HUES64 (cell line): ENCODE data around the gene HOXA13.

Experiments used
- H3K27ac ChIP-seq: 2 replicates; pipeline ENCODE4 v1.7.0; 2013; ENCODE audit warnings: low read depth, low read length, inconsistent platforms
- H3K27me3 ChIP-seq: 2 replicates; pipeline ENCODE4 v1.6.1; 2013; ENCODE audit warnings: mild to moderate bottlenecking, low read length; ENCODE audit not compliant: insufficient read depth
- H3K36me3 ChIP-seq: 2 replicates; pipeline ENCODE4 v1.6.1; 2013; ENCODE audit warnings: mild to moderate bottlenecking, low read length; ENCODE audit not compliant: insufficient read depth
- H3K4me1 ChIP-seq: 2 replicates; pipeline ENCODE4 v1.6.1; 2013; ENCODE audit warnings: mild to moderate bottlenecking, low read length, moderate library complexity; ENCODE audit not compliant: insufficient read depth
- H3K4me3 ChIP-seq: 2 replicates; pipeline ENCODE4 v1.5.1; 2013; ENCODE audit warnings: mild to moderate bottlenecking, low read length, moderate library complexity
- H3K9ac ChIP-seq: 2 replicates; pipeline ENCODE4 v1.6.1; 2013; ENCODE audit warnings: mild to moderate bottlenecking, low read depth, low read length
- H3K9me3 ChIP-seq: 2 replicates; pipeline ENCODE4 v1.6.1; 2013; ENCODE audit warnings: low read depth, low read length; ENCODE audit not compliant: insufficient read depth
- WGBS: fragments of 150-250, 120-280 bp; methylation state at CpG from one replicate; pipeline ENCODE4 v1.1.7; 2013; ENCODE audit warnings: missing lambda C conversion rate; 5-methylcytosine and 5-hydroxymethylcytosine counted together

Gene HOXA13

GRCh38 chr7:27194686-27195379, 5.1 kb downstream of the HOXA13 start:
- no peak overlapping the region for H3K4me3 ChIP-seq

GRCh38 chr7:27194002-27194352, 5.9 kb downstream of the HOXA13 start:
- H3K4me1 ChIP-seq = no peaks in the 10 kb centered on the region; the same call in 1 of the 2 replicates
- H3K9me3 ChIP-seq = no peaks in the 10 kb centered on the region
- H3K27ac ChIP-seq = no peak overlapping the region
- H3K9ac ChIP-seq = no peak overlapping the region
- H3K27me3 ChIP-seq = peaks cover 100% of the 10 kb centered on the region
- WGBS = 0% methylated on average over 1 of the region's 2 CpGs
- H3K36me3 ChIP-seq = no peaks in the 10 kb centered on the region
- H3K4me3 ChIP-seq = no peak overlapping the region

More at GRCh38 chr7:27194686-27195379, 5.1 kb downstream of the HOXA13 start:
- H3K27me3 ChIP-seq = peaks cover 100% of the 10 kb centered on the region
- H3K36me3 ChIP-seq = no peaks in the 10 kb centered on the region
- WGBS = 48% methylated on average over 9 of the region's 9 CpGs
- H3K9ac ChIP-seq = no peak overlapping the region
- H3K27ac ChIP-seq = no peak overlapping the region
- H3K9me3 ChIP-seq = no peaks in the 10 kb centered on the region
- H3K4me1 ChIP-seq = no peaks in the 10 kb centered on the region

- peaks cover 100% of the 10 kb centered on the region for H3K27me3 ChIP-seq
- H3K4me3 ChIP-seq = no peak overlapping the region
- no peak overlapping the region for H3K27ac ChIP-seq
- WGBS = 6% methylated on average over 29 of the region's 29 CpGs
- H3K9me3 ChIP-seq = no peaks in the 10 kb centered on the region
- no peak overlapping the region for H3K9ac ChIP-seq
- no peaks in the 10 kb centered on the region for H3K36me3 ChIP-seq
- H3K4me1 ChIP-seq = no peaks in the 10 kb centered on the region; the same call in 1 of the 2 replicates
Measured at GRCh38 chr7:27193335-27194001, 6.4 kb downstream of the HOXA13 start.

- Histone ChIP-seq H3K36me3 (no peaks in the 10 kb centered on the region), H3K9ac (no peak overlapping the region), H3K4me3 (no peak overlapping the region), H3K9me3 (no peaks in the 10 kb centered on the region), H3K27me3 (peaks cover 100% of the 10 kb centered on the region), H3K4me1 (peaks cover under 1% of the 10 kb centered on the region; the same call in 1 of the 2 replicates), H3K27ac (no peak overlapping the region)
- WGBS = 3% methylated on average over 78 of the region's 78 CpGs
Measured at GRCh38 chr7:27192546-27193334, 7.2 kb downstream of the HOXA13 start.

GRCh38 chr7:27191833-27192545, 7.9 kb downstream of the HOXA13 start:
- Histone ChIP-seq H3K9me3 (no peaks in the 10 kb centered on the region), H3K9ac (no peak overlapping the region), H3K4me3 (no peak overlapping the region), H3K27ac (no peak overlapping the region), H3K4me1 (peaks cover 3% of the 10 kb centered on the region; the same call in 1 of the 2 replicates), H3K27me3 (peaks cover 100% of the 10 kb centered on the region), H3K36me3 (no peaks in the 10 kb centered on the region)
- WGBS = 3% methylated on average over 42 of the region's 42 CpGs

- Histone ChIP-seq H3K4me1 (peaks cover 3% of the 10 kb centered on the region; the same call in 1 of the 2 replicates), H3K9me3 (no peaks in the 10 kb centered on the region), H3K9ac (no peak overlapping the region), H3K4me3 (no peak overlapping the region), H3K27me3 (peaks cover 100% of the 10 kb centered on the region), H3K27ac (no peak overlapping the region), H3K36me3 (no peaks in the 10 kb centered on the region)
- 13% methylated on average over 15 of the region's 15 CpGs for WGBS
Measured at GRCh38 chr7:27191161-27191731, 8.6 kb downstream of the HOXA13 start.

GRCh38 chr7:27189997-27190748, 9.7 kb downstream of the HOXA13 start:
- 46% methylated on average over 7 of the region's 7 CpGs for WGBS
- H3K4me3 ChIP-seq = no peak overlapping the region
- peaks cover 100% of the 10 kb centered on the region for H3K27me3 ChIP-seq
- peaks cover 3% of the 10 kb centered on the region; the same call in 1 of the 2 replicates for H3K4me1 ChIP-seq
- H3K27ac ChIP-seq = no peak overlapping the region
- H3K9me3 ChIP-seq = no peaks in the 10 kb centered on the region
- no peak overlapping the region for H3K9ac ChIP-seq
- no peaks in the 10 kb centered on the region for H3K36me3 ChIP-seq

- H3K4me3 ChIP-seq = no peak overlapping the region
Measured at GRCh38 chr7:27189295-27189996, 10.4 kb downstream of the HOXA13 start.

GRCh38 chr7:27188386-27189294, 11.3 kb downstream of the HOXA13 start:
- Histone ChIP-seq H3K27me3 (peaks cover 100% of the 10 kb centered on the region), H3K4me1 (peaks cover 7% of the 10 kb centered on the region; the same call in 1 of the 2 replicates), H3K4me3 (peak overlapping the region; percentile 5; the same call in 1 of the 2 replicates), H3K36me3 (no peaks in the 10 kb centered on the region), H3K9ac (no peak overlapping the region), H3K27ac (no peak overlapping the region), H3K9me3 (no peaks in the 10 kb centered on the region)
- 2% methylated on average over 49 of the region's 49 CpGs for WGBS

More at GRCh38 chr7:27189295-27189996, 10.4 kb downstream of the HOXA13 start:
- H3K27me3 ChIP-seq = peaks cover 100% of the 10 kb centered on the region
- WGBS = 5% methylated on average over 22 of the region's 22 CpGs
- no peaks in the 10 kb centered on the region for H3K9me3 ChIP-seq
- no peak overlapping the region for H3K27ac ChIP-seq
- H3K9ac ChIP-seq = no peak overlapping the region
- peaks cover 3% of the 10 kb centered on the region; the same call in 1 of the 2 replicates for H3K4me1 ChIP-seq
- no peaks in the 10 kb centered on the region for H3K36me3 ChIP-seq
